ENCODE data around the gene HNF1A. TPM values are rescaled to one million over a fixed set of nuclear protein-coding genes. Genes with fewer than 3 reads are reported as not detected.
A peak's percentile ranks its signal among the peaks of the same experiment; 100 is the strongest.

The HNF1A gene
- total and polyA plus RNA-seq, 9 of the 15 experiments (the other 6 are each of a cell fraction or from before 2014, with no cell fraction given) = not detected

- no peak for TF ChIP-seq U2AF2 (optimal IDR thresholded peaks at IDR 0.05; ENCODE audit: low read depth, low read length)
- no peak for TF ChIP-seq MXI1 (IDR thresholded peaks at IDR 0.05; ENCODE audit: low read depth, low read length)
- TF ChIP-seq RREB1 (CRISPR knock-in tag; IDR thresholded peaks at IDR 0.05) = no peak
- peak in 1 of 2 experiments; percentile 57; a peak in 2 of 4 replicates for TF ChIP-seq KDM1A (IDR thresholded peaks at IDR 0.05)
- no peak for TF ChIP-seq RFX7 (CRISPR knock-in tag; IDR thresholded peaks at IDR 0.05)
- TF ChIP-seq ZC3H8 (IDR thresholded peaks at IDR 0.05) = no peak
- TF ChIP-seq ADNP (tag; IDR thresholded peaks at IDR 0.05) = 0 out of 2 replicates have a peak, but pooled peaks have one; percentile 24
- TF ChIP-seq ZNF133 (CRISPR knock-in tag; IDR thresholded peaks at IDR 0.05) = no peak
- TF ChIP-seq KDM2B (CRISPR knock-in tag; IDR thresholded peaks at IDR 0.05) = no peak
- no peak for TF ChIP-seq RBM22 (IDR thresholded peaks at IDR 0.05; ENCODE audit: low read depth, low read length, poor library complexity, severe bottlenecking)
- TF ChIP-seq E2F6 (IDR thresholded peaks at IDR 0.05; ENCODE audit: borderline replicate concordance in 1 of 2, extremely low read depth in 1 of 2, insufficient read depth in 1 of 2, insufficient read length in 1 of 2, low read depth in 1 of 2, low read length in 1 of 2, poor library complexity in 1 of 2, severe bottlenecking in 1 of 2) = no peak
- 0 out of 2 replicates have a peak, but pooled peaks have one; percentile 54 for TF ChIP-seq ZNF766 (CRISPR knock-in tag; conservative IDR thresholded peaks at IDR 0.05)
- TF ChIP-seq NCOA2 (IDR thresholded peaks at IDR 0.05; ENCODE audit: partially characterized antibody in 2 of 2) = no peak
- TF ChIP-seq TARDBP (IDR thresholded peaks at IDR 0.05) = no peak
- TF ChIP-seq TFE3 (CRISPR knock-in tag; IDR thresholded peaks at IDR 0.05) = no peak
- no peak for TF ChIP-seq USF2 (CRISPR knock-in tag; IDR thresholded peaks at IDR 0.05)
- TF ChIP-seq BHLHE40 (IDR thresholded peaks at IDR 0.05; ENCODE audit: low read length) = no peak
- TF ChIP-seq ZBTB17 (CRISPR knock-in tag; IDR thresholded peaks at IDR 0.05) = no peak
- TF ChIP-seq PHB (CRISPR knock-in tag; IDR thresholded peaks at IDR 0.05) = no peak
These were observed 48.1 kb downstream of the HNF1A start (continued) for GRCh38 chr12:121026274-121027045.

All from K562 (cell line).